HCT116 (cell line): ENCODE measurements around the gene ALMS1. TPM values are rescaled to one million over a fixed set of nuclear protein-coding genes. Genes with fewer than 3 reads are reported as not detected.

Experiments used
- ATAC-seq: fragments of 200-7000 bp; cut with Tn5 transposase; 2 replicates; pipeline ENCODE4 v1.9.1; 2020; ENCODE audit warnings: mild to moderate bottlenecking, moderate library complexity
- BruUV-seq: library from RNA; stranded (reverse); fragments of 400-500 nt; replicated peaks from 2 replicates; lab custom pipeline; 2021; lab: Mats Ljungman, UMichigan
- CTCF ChIA-PET: fragments of 300-600 bp; sonication (Branson Sonifier 250); formaldehyde crosslinking; loops from one replicate; lab custom pipeline; 2021; ENCODE audit warnings: antibody characterized with exemption; lab: Charles Lee
- POLR2A ChIA-PET: fragments of 300-600, 350-600 bp; sonication (Branson Sonifier 250); formaldehyde crosslinking; loops from one replicate; lab custom pipeline; 2021; ENCODE audit warnings: antibody characterized with exemption; lab: Charles Lee
- RAD21 ChIA-PET, 2 experiments: fragments of 300-600 bp; sonication (Branson Sonifier 250); formaldehyde crosslinking; loops; one replicate each; lab custom pipeline; 2023; ENCODE audit warnings: low total read pairs in 2 of 2; ENCODE audit not compliant: uncharacterized antibody in 2 of 2, unreplicated experiment in 2 of 2, low non-redundant PET in 1 of 2; lab: Charles Lee
- DNase-seq: peaks from one replicate; pipeline ENCODE4 v3.0.0-alpha.2; 2010; ENCODE audit warnings: low read depth, low spot score
- H2AFZ ChIP-seq: fragments of 200-600 bp; shearing (Covaris generic), sonication (generic); 2 replicates; pipeline ENCODE4 v1.6.1; 2017; ENCODE audit warnings: low read depth, mixed run types, mixed read lengths, antibody characterized with exemption, low read length; ENCODE audit not compliant: poor library complexity, severe bottlenecking
- H3K27ac ChIP-seq: 2 replicates; pipeline ENCODE4 v1.5.1; 2012; ENCODE audit warnings: low read depth, low read length
- H3K27me3 ChIP-seq: fragments of 200-600 bp; sonication (generic); 2 replicates; pipeline ENCODE4 v1.6.1; 2016; ENCODE audit warnings: mixed run types, low read length, mixed read lengths; ENCODE audit not compliant: insufficient read depth
- H3K36me3 ChIP-seq, 2 experiments: fragments of 200-500 bp in 1 of 2; fragments of 200-600 bp in 1 of 2; sonication (Bioruptor generic) in 1 of 2; sonication (generic) in 1 of 2; 2 replicates each; pipeline versions ENCODE4 v1.5.1 to v1.6.1; 2014 to 2016; ENCODE audit warnings: low read length in 2 of 2, inconsistent platforms in 1 of 2, mixed read lengths in 1 of 2, mixed run types in 1 of 2; ENCODE audit not compliant: insufficient read depth in 2 of 2, control insufficient read depth in 1 of 2
- H3K4me1 ChIP-seq, 2 experiments: fragments of 200-600 bp in 1 of 2; sonication (generic) in 1 of 2; 2 replicates each; pipeline versions ENCODE4 v1.5.1 to v1.6.1; 2012 to 2017; ENCODE audit warnings: low read length in 2 of 2, inconsistent platforms in 1 of 2, mild to moderate bottlenecking in 1 of 2, mixed read lengths in 1 of 2, mixed run types in 1 of 2, moderate library complexity in 1 of 2; ENCODE audit not compliant: insufficient read depth in 2 of 2, control insufficient read depth in 1 of 2
- H3K4me2 ChIP-seq: fragments of 200-600 bp; sonication (generic); 2 replicates; pipeline ENCODE4 v1.6.1; 2017; ENCODE audit warnings: mixed run types, low read length, mixed read lengths
- H3K4me3 ChIP-seq, 2 experiments: fragments of 200-600 bp in 1 of 2; sonication (generic) in 1 of 2; replicated peaks in 1 of 2; 2 replicates each; pipeline ENCODE4 v1.5.1; 2011 to 2016; ENCODE audit warnings: low read length in 2 of 2, control low read depth in 1 of 2, low read depth in 1 of 2, mild to moderate bottlenecking in 1 of 2, mixed read lengths in 1 of 2, mixed run types in 1 of 2
- H3K79me2 ChIP-seq: fragments of 200-600 bp; sonication (generic); 2 replicates; pipeline ENCODE4 v1.6.1; 2017; ENCODE audit warnings: mild to moderate bottlenecking, mixed run types, low read length, moderate library complexity, mixed read lengths; ENCODE audit not compliant: insufficient read depth
- H3K9ac ChIP-seq: fragments of 200-600 bp; sonication (generic); 2 replicates; pipeline ENCODE4 v1.6.1; 2016; ENCODE audit warnings: low read length, mixed read lengths
- H3K9me2 ChIP-seq: fragments of 200-600 bp; sonication (generic), shearing (Covaris generic); 2 replicates; pipeline ENCODE4 v1.6.1; 2017; ENCODE audit warnings: mixed run types, mild to moderate bottlenecking, moderate library complexity; ENCODE audit not compliant: insufficient read depth
- H3K9me3 ChIP-seq, 2 experiments: fragments of 200-500 bp in 1 of 2; fragments of 200-600 bp in 1 of 2; sonication (Bioruptor generic) in 1 of 2; sonication (generic) in 1 of 2; 2 replicates each; pipeline ENCODE4 v1.6.1; 2014 to 2017; ENCODE audit warnings: low read length in 2 of 2, mixed read lengths in 2 of 2, inconsistent platforms in 1 of 2, low read depth in 1 of 2, mild to moderate bottlenecking in 1 of 2, mixed run types in 1 of 2, moderate library complexity in 1 of 2; ENCODE audit not compliant: control insufficient read depth in 1 of 2, insufficient read depth in 1 of 2
- H4K20me1 ChIP-seq: fragments of 200-600 bp; sonication (generic), shearing (Covaris generic); 2 replicates; pipeline ENCODE4 v1.6.1; 2017; ENCODE audit warnings: mixed run types, mild to moderate bottlenecking, moderate library complexity; ENCODE audit not compliant: insufficient read depth
- CBX3 ChIP-seq: IDR thresholded peaks from 2 replicates; pipeline ENCODE4 v1.6.1; 2012; ENCODE audit warnings: low read depth
- CEBPB ChIP-seq: IDR thresholded peaks from 2 replicates; pipeline ENCODE4 v1.6.1; 2012; ENCODE audit warnings: low read depth
- EGR1 ChIP-seq: IDR thresholded peaks from 2 replicates; pipeline ENCODE4 v1.6.1; 2012; ENCODE audit warnings: low read depth
- ELF1 ChIP-seq: IDR thresholded peaks from 2 replicates; pipeline ENCODE4 v1.6.1; 2012; ENCODE audit warnings: low read depth, borderline replicate concordance
- JUND ChIP-seq: IDR thresholded peaks from 2 replicates; pipeline ENCODE4 v1.6.1; 2012
- POLR2A ChIP-seq: IDR thresholded peaks from 2 replicates; pipeline ENCODE4 v1.7.0; 2011; ENCODE audit warnings: borderline replicate concordance; ENCODE audit not compliant: insufficient read depth, insufficient read length; ENCODE audit errors: extremely low read depth
- POLR2AphosphoS5 ChIP-seq: IDR thresholded peaks from 2 replicates; pipeline ENCODE4 v1.6.1; 2011; ENCODE audit warnings: mild to moderate bottlenecking, low read depth, low read length, moderate library complexity
- RAD21 ChIP-seq: IDR thresholded peaks from 2 replicates; pipeline ENCODE4 v1.6.1; 2012; ENCODE audit warnings: low read depth, mild to moderate bottlenecking
- SIN3A ChIP-seq: IDR thresholded peaks from 2 replicates; pipeline ENCODE4 v1.6.1; 2012; ENCODE audit warnings: low read depth
- SP1 ChIP-seq: IDR thresholded peaks from 2 replicates; pipeline ENCODE4 v1.6.1; 2012; ENCODE audit warnings: low read depth
- SRF ChIP-seq: IDR thresholded peaks from 2 replicates; pipeline ENCODE4 v1.6.1; 2012; ENCODE audit warnings: low read depth
- TCF7L2 ChIP-seq: IDR thresholded peaks from 2 replicates; pipeline ENCODE4 v1.7.0; 2011; ENCODE audit warnings: borderline replicate concordance, inconsistent platforms; ENCODE audit not compliant: insufficient read depth, insufficient read length; ENCODE audit errors: extremely low read depth
- ZBTB33 ChIP-seq: IDR thresholded peaks from 2 replicates; pipeline ENCODE4 v1.6.1; 2011; ENCODE audit warnings: mild to moderate bottlenecking, low read length, moderate library complexity; ENCODE audit not compliant: insufficient replicate concordance; ENCODE audit errors: extremely low read depth
- ZFX ChIP-seq: fragments of 450-650 bp; IDR thresholded peaks from 2 replicates; pipeline ENCODE4 v1.6.1; 2017
- ZNF274 ChIP-seq: fragments of 200-500 bp; sonication (Bioruptor generic); IDR thresholded peaks from 2 replicates; pipeline ENCODE4 v1.6.1; 2014; ENCODE audit warnings: mild to moderate bottlenecking, low read depth, low read length, inconsistent platforms
- intact Hi-C: fragments of 100-400 bp; cut with micrococcal nuclease; formaldehyde crosslinking; loops from 2 replicates; pipeline ENCODE4 v1.10.0; 2022
- total RNA-seq: library from RNA; stranded (reverse); gene quantifications from one replicate; pipeline ENCODE4 v1.2.1, GENCODE V29; 2021; ENCODE audit not compliant: unreplicated experiment
- TF ChIP-seq, protein P1 (sequence below): IDR thresholded peaks from 2 replicates; pipeline ENCODE4 v1.6.1; 2012

The ALMS1 gene
- total RNA-seq, 1 experiment from 2014 or later, result 20.5 TPM

- ChIA-PET RAD21 (no interaction called here), POLR2A (no interaction called here), CTCF (no interaction called here)
- Histone ChIP-seq H3K36me3 (no peaks in the 10 kb centered on the region), H4K20me1 (no peaks in the 10 kb centered on the region), H2AFZ (no peak overlapping the region), H3K79me2 (peaks cover 15% of the 10 kb centered on the region), H3K9me2 (no peaks in the 10 kb centered on the region), H3K27ac (no peak overlapping the region), H3K4me3 (no peak overlapping the region)
- BruUV-seq, result no TSS peak
- TF ChIP-seq POLR2A, result no peak
- no peak for TF ChIP-seq ZFX
- no peak for TF ChIP-seq ZBTB33
- TF ChIP-seq ZNF274, result no peak
- no peak for TF ChIP-seq CBX3
- TF ChIP-seq, all 23 proteins: peak for 0
- Histone ChIP-seq H3K4me2 (no peak overlapping the region), H3K9ac (no peak overlapping the region), H3K4me1 (peaks cover 0 to 16% of the 10 kb centered on the region in 2 experiments; a peak in 3 of 4 replicates), H3K27me3 (peaks cover 15% of the 10 kb centered on the region; the same call in 1 of the 2 replicates), H3K9me3 (no peaks in the 10 kb centered on the region)
- DNase-seq (no peak), ATAC-seq (no peak)
- intact Hi-C loops, result no loop called here
Observed at GRCh38 chr2:73383036-73383435, 2.6 kb upstream of the ALMS1 start.

- ChIA-PET CTCF (interaction anchor here (1.2 to 1.3 kb wide), 2 partner anchors 25 to 235 kb away, joined by 3 to 5 read pairs; no protein-coding TSS in a partner anchor), RAD21 (interaction anchor here in 1 of 2 experiments (0.7 kb wide), 1 partner anchor 148 kb away, joined by 4 read pairs; no protein-coding TSS in a partner anchor), POLR2A (interaction anchor here (1.3 kb wide), 1 partner anchor 25 kb away, joined by 3 read pairs; no protein-coding TSS in a partner anchor)
- Histone ChIP-seq H3K9me2 (no peaks in the 10 kb centered on the region), H3K9ac (peak overlapping the region; percentile 91), H4K20me1 (no peaks in the 10 kb centered on the region), H3K27me3 (peaks cover 15% of the 10 kb centered on the region; the same call in 1 of the 2 replicates), H3K9me3 (no peaks in the 10 kb centered on the region), H3K79me2 (peaks cover 29% of the 10 kb centered on the region), H3K27ac (peak overlapping the region; percentile 40), H2AFZ (peak overlapping the region; percentile 50), H3K4me2 (peak overlapping the region; percentile 87), H3K36me3 (no peaks in the 10 kb centered on the region), H3K4me3 (peak overlapping the region; percentile 81 to 95), H3K4me1 (peaks cover 0 to 16% of the 10 kb centered on the region in 2 experiments; a peak in 3 of 4 replicates)
- BruUV-seq, result TSS peak; percentile 69
- ATAC-seq, result no peak
- intact Hi-C loops, result no loop called here
- no peak for DNase-seq
- TF ChIP-seq RAD21 (no peak), SIN3A (no peak), POLR2AphosphoS5 (no peak), CBX3 (no peak), SP1 (no peak), ZNF274 (no peak), CEBPB (no peak), ZFX (no peak), EGR1 (no peak), ZBTB33 (no peak), ELF1 (no peak), TCF7L2 (no peak), POLR2A (no peak), SRF (no peak), JUND (no peak)
- TF ChIP-seq, protein P1, sequence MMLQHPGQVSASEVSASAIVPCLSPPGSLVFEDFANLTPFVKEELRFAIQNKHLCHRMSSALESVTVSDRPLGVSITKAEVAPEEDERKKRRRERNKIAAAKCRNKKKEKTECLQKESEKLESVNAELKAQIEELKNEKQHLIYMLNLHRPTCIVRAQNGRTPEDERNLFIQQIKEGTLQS, result no peak
Observed at GRCh38 chr2:73385123-73385503, 523 bp upstream of the ALMS1 start.
